GM23248 (cell line): Measurements from ENCODE around the gene PGAP2. TPM values are rescaled to one million over a fixed set of nuclear protein-coding genes. Genes with fewer than 3 reads are reported as not detected.
A peak's percentile ranks its signal among the peaks of the same experiment; 100 is the strongest.

Experiments
- DNase-seq: peaks from one replicate; pipeline ENCODE4 v3.0.0-alpha.2; 2015
- H2AFZ ChIP-seq: fragments of 200-600 bp; sonication (generic); 2 replicates; pipeline ENCODE4 v1.6.1; 2016; ENCODE audit warnings: antibody characterized with exemption
- H3F3A ChIP-seq: fragments of 200-600 bp; sonication (generic); 2 replicates; pipeline ENCODE4 v1.6.1; 2016; ENCODE audit warnings: mild to moderate bottlenecking, antibody characterized with exemption, mixed run types; ENCODE audit not compliant: insufficient read depth
- H3K27ac ChIP-seq: fragments of 200-600 bp; sonication (generic); 2 replicates; pipeline ENCODE4 v1.5.1; 2016; ENCODE audit warnings: mild to moderate bottlenecking
- H3K27me3 ChIP-seq: fragments of 200-600 bp; sonication (generic); replicated peaks from 2 replicates; pipeline ENCODE4 v1.6.1; 2016; ENCODE audit warnings: mild to moderate bottlenecking; ENCODE audit not compliant: insufficient read depth
- H3K36me3 ChIP-seq: fragments of 200-600 bp; sonication (generic); 2 replicates; pipeline ENCODE4 v1.6.1; 2016; ENCODE audit warnings: low read depth, mild to moderate bottlenecking
- H3K4me1 ChIP-seq: fragments of 200-600 bp; sonication (generic); 2 replicates; pipeline ENCODE4 v1.6.1; 2016; ENCODE audit warnings: mild to moderate bottlenecking; ENCODE audit not compliant: insufficient read depth
- H3K4me2 ChIP-seq: fragments of 200-600 bp; sonication (generic); one replicate; pipeline ENCODE4 v1.6.1; 2016; ENCODE audit warnings: mild to moderate bottlenecking; ENCODE audit not compliant: unreplicated experiment
- H3K4me3 ChIP-seq: fragments of 200-600 bp; sonication (generic); 2 replicates; pipeline ENCODE4 v1.5.1; 2016; ENCODE audit warnings: mild to moderate bottlenecking
- H3K79me2 ChIP-seq: fragments of 200-600 bp; sonication (generic); 2 replicates; pipeline ENCODE4 v1.6.1; 2016; ENCODE audit warnings: mild to moderate bottlenecking; ENCODE audit not compliant: insufficient read depth
- H3K9ac ChIP-seq: fragments of 200-600 bp; sonication (generic); 2 replicates; pipeline ENCODE4 v1.6.1; 2016; ENCODE audit warnings: mild to moderate bottlenecking
- H3K9me2 ChIP-seq: fragments of 200-600 bp; sonication (generic); 2 replicates; pipeline ENCODE4 v1.6.1; 2016; ENCODE audit warnings: mixed run types, mild to moderate bottlenecking, moderate library complexity; ENCODE audit not compliant: insufficient read depth
- H3K9me3 ChIP-seq: fragments of 200-600 bp; sonication (generic); one replicate; pipeline ENCODE4 v1.6.1; 2017; ENCODE audit warnings: low read depth
- H4K20me1 ChIP-seq: fragments of 200-600 bp; sonication (generic); 2 replicates; pipeline ENCODE4 v1.6.0; 2016; ENCODE audit not compliant: insufficient read depth
- EZH2 ChIP-seq: fragments of 200-600 bp; sonication (generic); IDR thresholded peaks from 2 replicates; pipeline ENCODE4 v1.6.1; 2018; ENCODE audit warnings: antibody characterized with exemption, mild to moderate bottlenecking; ENCODE audit not compliant: insufficient read depth, poor library complexity, severe bottlenecking
- EZH2phosphoT487 ChIP-seq: fragments of 200-600 bp; sonication (generic); IDR thresholded peaks from 2 replicates; pipeline ENCODE4 v1.6.1; 2018; ENCODE audit warnings: antibody characterized with exemption, moderate library complexity, mild to moderate bottlenecking, low read depth; ENCODE audit not compliant: insufficient read depth
- WGBS, 2 experiments: methylation state at CpG; one replicate each; pipeline ENCODE4 v1.1.6; 2015 to 2017; ENCODE audit warnings: low lambda C conversion rate in 2 of 2, low coverage in 1 of 2; ENCODE audit errors: missing lambda C conversion rate in 2 of 2; 5-methylcytosine and 5-hydroxymethylcytosine counted together
- in situ Hi-C: fragments of 300-500 bp; cut with MboI; formaldehyde crosslinking; loops from 2 replicates; pipeline ENCODE4 v1.15.0; 2020
- polyA plus RNA-seq: library from polyadenylated mRNA; unstranded; fragments of >200 nt; fragmentation: Nextera tagmentation; extraction: Ambion mirVana; gene quantifications from 2 replicates; pipeline ENCODE4 v1.2.1, GENCODE V29; 2016
- total RNA-seq: library from RNA; depleted of rRNA; stranded (reverse); fragments of >200 nt; shearing (Covaris generic); gene quantifications from 2 replicates; pipeline ENCODE4 v1.2.3, GENCODE V29; 2014

PGAP2 gene
- total and polyA plus RNA-seq, 2 experiments from 2014 or later = 14.7 to 19.0 TPM

DNA sequence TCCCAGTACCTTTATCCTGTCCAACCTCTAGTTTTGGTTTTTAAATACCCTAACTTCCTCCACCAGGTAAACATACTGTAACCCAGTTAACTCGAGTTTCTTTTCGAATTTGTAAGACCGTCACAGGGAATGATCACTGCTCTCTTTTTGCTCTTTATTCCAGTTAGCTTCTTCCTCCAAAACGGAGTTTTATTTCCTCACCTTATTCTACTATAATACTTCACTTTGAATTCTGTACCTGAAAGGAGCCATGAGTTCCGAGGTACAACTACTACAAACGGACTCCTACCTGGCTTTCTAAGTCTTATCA lies 12.4 kb upstream of the PGAP2 start:
- no peak for DNase-seq
- TF ChIP-seq EZH2phosphoT487 (no peak), EZH2 (no peak)
- peak overlapping the region; percentile 99 for H3K9ac ChIP-seq
- peak overlapping the region; percentile 87 for H3K27ac ChIP-seq
- H4K20me1 ChIP-seq = peaks cover 2% of the 10 kb centered on the region; the same call in 1 of the 2 replicates
- H3K36me3 ChIP-seq = peaks cover 15% of the 10 kb centered on the region
- H3K9me2 ChIP-seq = no peaks in the 10 kb centered on the region
- WGBS, 2 experiments = 47% methylated on average over 6 of the region's 6 CpGs
- peaks cover 16% of the 10 kb centered on the region for H3K4me1 ChIP-seq
- H3K4me3 ChIP-seq = peak overlapping the region; percentile 98
- H3K9me3 ChIP-seq = no peaks in the 10 kb centered on the region
- peaks cover 2% of the 10 kb centered on the region; the same call in 1 of the 2 replicates for H3F3A ChIP-seq
- no peaks in the 10 kb centered on the region for H3K27me3 ChIP-seq
- peak overlapping the region; percentile 96 for H3K4me2 ChIP-seq
- no peak overlapping the region for H2AFZ ChIP-seq
- in situ Hi-C loops = no loop called here
- peaks cover 64% of the 10 kb centered on the region for H3K79me2 ChIP-seq

DNA sequence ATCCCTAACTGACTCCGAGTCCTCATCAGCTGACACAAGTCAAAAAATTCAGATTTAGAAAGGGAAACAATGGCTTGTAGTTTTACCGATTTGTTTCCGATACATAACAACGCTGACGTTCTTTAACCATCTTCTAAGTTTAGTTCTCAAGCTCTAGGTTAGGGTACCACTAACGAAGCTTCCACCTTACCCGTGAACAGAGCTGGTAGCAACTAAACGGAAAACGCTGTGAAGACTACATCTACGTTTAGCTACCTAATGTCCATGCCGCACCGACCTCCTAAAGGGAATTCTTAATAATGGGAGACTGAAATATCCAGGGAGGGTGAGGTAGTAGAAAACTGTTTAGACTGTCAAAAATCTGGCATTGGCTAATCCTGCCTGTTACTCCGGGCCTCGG lies 12.0 kb upstream of the PGAP2 start:
- in situ Hi-C loops = no loop called here

DNA sequence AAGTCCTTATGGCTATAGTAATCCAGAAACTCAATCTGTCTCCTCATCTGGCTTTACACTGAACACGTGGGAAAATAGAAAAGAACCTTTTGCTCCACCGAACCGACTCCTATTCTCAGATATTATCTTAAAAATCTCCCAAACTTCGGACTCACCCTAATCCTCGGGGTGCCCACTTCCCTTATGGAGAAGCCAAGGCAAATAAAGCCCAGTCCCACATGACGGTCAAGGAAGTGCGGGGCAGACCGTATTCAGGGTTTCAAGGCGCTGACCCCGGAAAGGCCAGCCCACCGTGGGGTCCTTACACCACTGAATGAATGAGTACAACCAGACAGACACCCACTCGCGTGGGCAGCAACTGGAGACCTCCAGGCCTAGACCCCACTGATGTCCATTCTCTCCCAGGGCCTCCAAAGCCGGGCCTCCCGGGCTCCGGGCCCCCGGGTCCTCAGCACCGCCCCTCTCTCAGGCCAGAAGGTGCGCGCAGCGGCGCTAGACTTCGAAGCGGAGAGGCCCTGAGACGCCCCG lies 11.5 kb upstream of the PGAP2 start:
- in situ Hi-C loops = no loop called here
- 1% methylated on average over 20 to 26 of the region's 26 CpGs for WGBS, 2 experiments
- H3K4me1 ChIP-seq = peaks cover 19% of the 10 kb centered on the region
- H3K9me2 ChIP-seq = no peaks in the 10 kb centered on the region
- H3K9ac ChIP-seq = peak overlapping the region; percentile 99
- peak overlapping the region; percentile 59 for H2AFZ ChIP-seq
- H3K36me3 ChIP-seq = peaks cover 15% of the 10 kb centered on the region
- peak overlapping the region; percentile 87 for H3K27ac ChIP-seq
- no peak for TF ChIP-seq EZH2phosphoT487
- TF ChIP-seq EZH2 = no peak
- peaks cover 55% of the 10 kb centered on the region for H3K79me2 ChIP-seq
- peak overlapping the region; percentile 98 for H3K4me3 ChIP-seq
- DNase-seq = peak; percentile 73
- no peaks in the 10 kb centered on the region for H3K9me3 ChIP-seq
- peak overlapping the region; percentile 96 for H3K4me2 ChIP-seq
- peaks cover 5% of the 10 kb centered on the region; the same call in 1 of the 2 replicates for H3F3A ChIP-seq
- H3K27me3 ChIP-seq = no peaks in the 10 kb centered on the region
- H4K20me1 ChIP-seq = peaks cover 2% of the 10 kb centered on the region; the same call in 1 of the 2 replicates

More for the DNA sequence above, 12.0 kb upstream of the PGAP2 start:
- Histone ChIP-seq H3K4me2 (peak overlapping the region; percentile 96), H3K4me1 (peaks cover 16% of the 10 kb centered on the region), H3F3A (peaks cover 5% of the 10 kb centered on the region; the same call in 1 of the 2 replicates), H3K4me3 (peak overlapping the region; percentile 98), H3K36me3 (peaks cover 15% of the 10 kb centered on the region), H3K27ac (peak overlapping the region; percentile 87), H3K27me3 (no peaks in the 10 kb centered on the region), H3K79me2 (peaks cover 60% of the 10 kb centered on the region), H3K9me2 (no peaks in the 10 kb centered on the region), H2AFZ (peak overlapping the region; percentile 59; the same call in 1 of the 2 replicates), H3K9me3 (no peaks in the 10 kb centered on the region), H4K20me1 (peaks cover 2% of the 10 kb centered on the region; the same call in 1 of the 2 replicates), H3K9ac (peak overlapping the region; percentile 99)
- WGBS, 2 experiments = 1 to 2% methylated on average over 14 of the region's 14 CpGs
- no peak for TF ChIP-seq EZH2
- TF ChIP-seq EZH2phosphoT487 = no peak
- DNase-seq = peak; percentile 44

DNA sequence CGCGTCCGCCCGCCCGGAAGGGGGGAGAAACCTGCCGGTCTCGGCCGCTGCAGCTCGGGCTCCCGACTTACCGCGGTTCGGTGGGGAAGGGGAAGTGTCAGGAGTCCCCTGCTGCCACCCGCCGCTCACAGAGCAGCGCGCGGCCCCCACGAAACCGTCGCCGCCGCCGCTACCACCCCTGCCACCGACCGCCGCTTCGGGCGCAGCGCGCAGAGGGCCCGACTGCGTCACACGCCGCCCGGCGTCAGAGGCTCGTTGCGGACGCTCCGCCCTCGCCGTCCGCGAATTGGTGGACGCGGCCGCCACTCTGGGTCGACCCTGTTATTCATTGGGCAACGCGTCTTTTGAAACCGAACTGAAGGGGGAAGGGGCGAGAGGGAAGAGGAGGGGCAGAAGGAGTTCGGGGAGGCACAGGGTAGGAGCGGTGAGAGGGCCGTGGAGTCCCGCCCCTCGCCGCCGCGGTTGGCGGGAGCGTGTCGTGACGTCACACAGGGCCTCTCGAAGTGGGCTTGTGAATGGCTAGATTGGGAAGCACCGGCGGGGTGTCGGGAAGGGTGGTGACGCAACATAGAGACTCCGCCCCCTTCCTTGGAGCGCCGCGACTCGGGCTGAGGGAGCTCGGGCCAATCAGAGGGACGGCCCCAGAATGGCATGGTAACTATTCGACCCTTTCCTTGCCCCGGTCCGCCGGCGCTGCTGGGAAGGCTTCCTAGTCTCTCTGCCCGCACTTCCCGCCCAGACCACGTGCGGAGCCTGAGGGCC lies 10.8 kb upstream of the PGAP2 start, which contains the start of gene NUP98:
Gene NUP98 (minus strand): TSS at position 226 of the 762 bp plus-strand sequence. CDS start 15,437 bp downstream, outside the sequence.
- peak within 1 kb of the TSS; percentile 98 for H3K4me3 ChIP-seq
- DNase-seq = peak; percentile 100
- H3K9ac ChIP-seq = peak within 1 kb of the TSS; percentile 99
- peaks cover 11% of the 10 kb centered on the region for H3K36me3 ChIP-seq
- H3K9me2 ChIP-seq = no peaks in the 10 kb centered on the region
- H4K20me1 ChIP-seq = peaks cover 2% of the 10 kb centered on the region; the same call in 1 of the 2 replicates
- peak within 1 kb of the TSS; percentile 87 for H3K27ac ChIP-seq
- H3K4me1 ChIP-seq = peaks cover 24% of the 10 kb centered on the region
- H2AFZ ChIP-seq = peak within 1 kb of the TSS; percentile 93
- 0 to 1% methylated on average over 63 to 70 of the region's 86 CpGs for WGBS, 2 experiments
- H3K79me2 ChIP-seq = peaks cover 48% of the 10 kb centered on the region
- H3K4me2 ChIP-seq = peak within 1 kb of the TSS; percentile 96
- H3K9me3 ChIP-seq = no peaks in the 10 kb centered on the region
- no peaks in the 10 kb centered on the region for H3K27me3 ChIP-seq
- H3F3A ChIP-seq = peaks cover 12% of the 10 kb centered on the region
- TF ChIP-seq EZH2 (no peak), EZH2phosphoT487 (no peak)
- in situ Hi-C loops = no loop called here
